ENCODE results near the gene TBC1D26.
"Not testable (repeated sequence)": the region's sequence is repeated elsewhere in the genome, so short reads cannot be mapped to it uniquely, and the experiment has no call there.

Gene TBC1D26

DNA sequence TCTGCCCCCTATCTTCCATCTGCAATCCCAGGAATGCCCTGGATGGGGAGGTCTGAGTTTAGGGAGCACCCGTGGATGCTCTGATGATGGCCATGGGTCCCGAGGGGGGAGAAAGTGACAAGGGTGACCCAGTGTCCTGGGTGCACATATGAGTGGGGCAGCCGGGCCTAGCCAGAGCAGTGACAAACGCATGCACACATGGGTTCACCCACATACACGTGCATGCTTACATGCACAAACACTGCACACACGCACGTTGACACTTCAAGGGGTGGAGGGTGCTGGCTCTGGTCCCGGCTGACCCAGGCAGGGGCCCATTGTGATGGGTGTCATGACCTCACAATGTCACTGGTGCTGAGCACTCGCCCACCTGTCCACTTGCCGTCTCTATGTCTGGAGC is at the start of gene TBC1D26:
TBC1D26 (plus strand) TSS at position 384 of the 400 bp plus-strand sequence. CDS start 3,066 bp downstream, outside the sequence.
- DNase-seq: not testable (repeated sequence)

DNA sequence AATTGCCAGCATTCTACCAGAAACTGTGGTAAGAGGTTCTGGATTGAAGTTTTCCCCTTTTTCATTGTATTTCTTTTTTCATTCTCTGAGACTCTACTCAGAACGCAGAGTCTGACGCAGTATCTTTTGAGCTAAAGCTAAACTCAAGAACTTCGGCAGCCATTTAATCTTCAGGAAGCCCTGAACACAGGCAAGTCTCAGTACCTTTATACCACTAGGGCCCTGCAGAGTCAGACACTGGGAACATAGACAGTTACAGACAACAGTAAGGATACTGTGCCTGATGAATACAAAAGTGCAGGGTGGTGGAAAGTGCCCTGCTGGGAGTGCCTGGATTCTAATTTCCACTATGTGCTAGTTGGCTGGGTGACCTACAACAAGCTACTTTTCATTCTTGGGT is 48.9 kb upstream of the TBC1D26 start:
- not testable (repeated sequence) for DNase-seq

DNA sequence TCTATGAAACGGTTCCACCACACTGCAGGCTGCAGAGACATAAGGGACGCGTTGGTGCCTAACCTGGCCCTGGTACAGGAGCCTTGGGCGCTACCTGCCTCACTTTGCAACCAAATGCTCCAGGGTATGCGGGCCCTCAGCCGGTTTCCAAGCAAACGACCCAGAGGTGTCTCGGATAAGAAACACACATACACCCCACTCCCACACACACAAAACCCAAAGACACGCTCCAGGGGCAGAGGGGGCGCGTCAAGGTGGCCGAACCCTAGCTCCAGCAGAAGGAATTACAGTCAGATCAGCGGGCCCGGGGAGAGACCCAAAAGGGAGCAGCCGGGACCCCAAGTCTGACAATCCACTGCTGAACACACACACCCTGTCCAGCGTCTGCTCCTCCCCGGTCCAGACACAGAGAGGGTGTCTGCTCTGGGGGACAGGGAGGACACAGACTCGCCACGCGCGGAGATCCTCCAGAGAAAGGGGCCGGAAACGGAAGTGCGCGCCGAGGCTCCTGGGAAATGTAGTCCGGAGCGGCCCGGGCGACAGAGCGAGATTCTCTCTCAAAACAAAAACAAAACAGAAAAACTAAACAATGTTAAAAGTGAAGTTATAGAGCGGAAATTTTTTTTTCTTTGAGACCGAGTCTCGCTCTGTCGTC is 48.1 kb upstream of the TBC1D26 start, which contains the start of gene TRIM16:
TRIM16 (minus strand) TSS at position 488 of the 655 bp plus-strand sequence. CDS start 32,702 bp downstream, outside the sequence.
- peak; percentile 83 for DNase-seq

DNA sequence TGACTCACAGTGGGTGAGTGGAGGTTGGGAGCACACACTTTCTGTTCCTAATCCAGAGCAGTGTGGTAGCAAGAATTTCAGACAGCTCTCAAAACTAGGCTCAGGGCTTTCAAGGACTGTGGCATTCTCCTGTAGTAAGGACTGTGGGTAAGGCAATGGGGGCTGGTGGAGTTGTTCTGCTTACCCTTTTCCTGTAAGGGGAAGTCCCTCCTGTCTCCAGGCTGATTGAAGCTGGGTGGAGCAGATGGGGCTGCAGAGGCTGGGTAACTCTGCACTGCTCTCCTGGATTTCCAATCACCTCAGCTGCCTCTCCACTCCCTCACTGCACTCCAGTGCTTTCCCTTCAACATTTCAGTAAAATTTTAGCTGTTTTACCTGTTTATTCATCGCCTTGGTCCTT is 44.6 kb upstream of the TBC1D26 start:
- not testable (repeated sequence) for DNase-seq

DNA sequence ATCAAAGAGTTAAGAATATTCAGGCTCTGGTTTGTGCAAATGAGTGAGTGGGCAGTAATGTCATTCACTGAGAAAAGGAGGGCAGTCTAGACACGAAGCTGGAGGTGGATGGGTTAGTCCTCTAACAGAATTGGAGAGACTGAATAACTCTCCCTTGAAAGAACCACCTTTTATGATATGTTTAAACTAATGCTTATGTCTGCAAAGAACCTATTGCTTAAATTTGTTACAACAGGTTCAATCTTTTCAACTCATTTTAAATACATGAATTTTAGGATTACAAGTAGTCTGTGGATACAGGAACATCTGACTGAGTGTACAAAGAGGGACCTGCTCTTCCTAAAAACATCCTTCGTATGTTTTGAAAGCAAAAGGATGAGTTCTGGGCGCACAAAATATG is 33.1 kb upstream of the TBC1D26 start:
- not testable (repeated sequence) for DNase-seq

DNA sequence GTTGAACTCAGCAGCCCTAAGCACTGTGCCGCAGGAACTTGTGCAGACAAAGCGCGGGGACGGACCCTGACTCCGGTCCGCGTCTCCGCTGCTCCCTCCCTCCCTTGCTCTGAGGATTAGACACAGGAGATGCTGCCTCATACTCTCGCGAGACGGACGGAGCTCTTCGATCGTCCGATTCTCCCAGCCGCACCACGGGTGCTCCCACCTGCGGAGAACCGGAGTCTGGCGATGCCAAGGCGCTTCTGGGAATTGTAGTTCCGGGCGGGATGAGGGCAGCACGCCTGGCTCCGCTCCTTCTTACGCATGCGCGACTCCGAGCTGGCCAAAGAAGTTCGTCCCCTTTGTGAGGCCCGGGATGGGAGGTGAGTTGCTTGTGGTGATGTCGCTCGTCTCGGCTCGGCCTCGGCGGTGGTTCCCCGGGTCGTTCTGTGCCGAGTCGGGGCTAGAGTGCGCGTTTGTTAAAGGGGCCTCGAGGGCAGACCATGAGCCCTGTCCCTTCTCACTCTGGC is 32.6 kb upstream of the TBC1D26 start, which contains the start of gene ZNF286A:
ZNF286A (plus strand) TSS at position 340 of the 512 bp plus-strand sequence. CDS start 578 bp downstream, outside the sequence.
- peak; percentile 97 for DNase-seq

DNA sequence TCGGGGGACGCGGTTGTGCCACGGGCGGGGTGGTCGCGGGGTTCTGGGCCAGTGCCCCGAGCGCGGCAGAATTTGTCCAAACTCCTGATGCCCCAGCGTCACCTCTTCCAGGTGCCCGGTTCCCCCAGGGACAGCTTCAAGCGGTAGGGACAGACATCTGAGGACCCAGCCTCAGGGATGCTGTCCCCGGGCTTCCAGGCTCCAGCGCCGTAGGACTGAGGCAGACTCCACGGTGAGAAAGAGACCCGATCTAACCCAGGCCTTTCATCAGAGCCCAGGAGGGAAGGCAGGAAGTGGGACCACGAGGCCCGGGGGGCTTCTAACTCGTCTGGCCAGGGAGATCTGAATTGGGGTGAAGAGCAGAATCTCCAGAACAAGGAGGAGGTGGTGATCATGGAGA is 32.1 kb upstream of the TBC1D26 start:
- DNase-seq: not testable (repeated sequence)

DNA sequence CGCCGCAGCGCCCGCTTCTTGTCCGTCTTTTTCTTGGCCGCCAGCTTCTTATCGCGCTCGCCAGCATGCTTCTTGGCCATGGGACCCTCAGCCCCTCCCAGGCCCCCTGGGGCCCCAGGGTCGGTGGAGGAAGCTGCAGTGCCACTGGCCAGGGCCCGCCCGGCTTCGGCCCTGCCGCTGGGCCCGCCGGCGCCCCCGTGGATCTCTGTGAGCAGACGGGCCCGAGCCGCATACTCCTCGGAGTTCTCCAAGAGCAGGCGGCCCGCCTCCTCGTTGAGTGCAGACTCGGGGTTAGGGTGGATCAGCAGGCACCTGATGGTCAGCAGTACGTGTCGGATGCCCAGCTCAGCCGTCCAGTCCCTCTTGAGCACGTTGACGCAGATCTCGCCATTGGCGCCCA is 27.8 kb upstream of the TBC1D26 start:
- DNase-seq: not testable (repeated sequence)

DNA sequence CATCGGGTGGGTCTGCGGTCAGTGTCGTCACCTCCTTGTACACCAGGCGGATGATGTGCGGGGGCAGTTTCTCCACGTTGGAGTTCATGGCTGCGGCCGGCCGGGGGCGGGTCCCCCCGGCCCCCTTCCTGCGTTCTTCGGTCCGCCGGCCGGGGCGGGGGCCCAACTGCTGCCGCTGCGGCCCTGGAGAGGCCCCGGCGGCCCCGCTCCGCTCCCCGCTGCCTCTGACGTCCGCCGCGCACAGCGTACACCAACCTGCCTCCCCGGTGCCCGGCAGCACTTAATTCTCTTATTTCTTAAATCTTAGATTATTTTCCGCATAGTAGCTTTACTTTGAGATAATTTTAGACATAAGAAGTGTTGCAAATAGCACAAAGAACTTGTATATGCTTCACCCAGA is 27.3 kb upstream of the TBC1D26 start:
- not testable (repeated sequence) for DNase-seq

DNA sequence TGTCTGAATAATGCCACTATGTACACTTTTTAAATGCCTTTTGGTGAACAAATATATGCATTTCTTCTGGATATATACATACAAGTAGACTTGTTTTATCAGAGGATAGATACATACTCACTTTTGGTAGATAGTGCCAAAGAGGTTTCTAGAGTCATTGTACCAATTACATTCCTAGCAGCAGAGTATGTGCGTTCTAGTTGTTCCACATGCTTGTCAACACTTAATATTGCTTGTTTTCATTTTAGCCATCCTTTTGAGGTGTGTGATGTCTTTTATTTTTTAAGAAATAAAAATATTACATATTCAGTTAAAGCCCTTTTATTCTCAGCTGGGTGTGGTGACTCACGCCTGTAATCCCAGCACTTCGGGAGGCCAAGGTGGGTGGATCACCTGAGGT is 23.2 kb upstream of the TBC1D26 start:
- not testable (repeated sequence) for DNase-seq

DNA sequence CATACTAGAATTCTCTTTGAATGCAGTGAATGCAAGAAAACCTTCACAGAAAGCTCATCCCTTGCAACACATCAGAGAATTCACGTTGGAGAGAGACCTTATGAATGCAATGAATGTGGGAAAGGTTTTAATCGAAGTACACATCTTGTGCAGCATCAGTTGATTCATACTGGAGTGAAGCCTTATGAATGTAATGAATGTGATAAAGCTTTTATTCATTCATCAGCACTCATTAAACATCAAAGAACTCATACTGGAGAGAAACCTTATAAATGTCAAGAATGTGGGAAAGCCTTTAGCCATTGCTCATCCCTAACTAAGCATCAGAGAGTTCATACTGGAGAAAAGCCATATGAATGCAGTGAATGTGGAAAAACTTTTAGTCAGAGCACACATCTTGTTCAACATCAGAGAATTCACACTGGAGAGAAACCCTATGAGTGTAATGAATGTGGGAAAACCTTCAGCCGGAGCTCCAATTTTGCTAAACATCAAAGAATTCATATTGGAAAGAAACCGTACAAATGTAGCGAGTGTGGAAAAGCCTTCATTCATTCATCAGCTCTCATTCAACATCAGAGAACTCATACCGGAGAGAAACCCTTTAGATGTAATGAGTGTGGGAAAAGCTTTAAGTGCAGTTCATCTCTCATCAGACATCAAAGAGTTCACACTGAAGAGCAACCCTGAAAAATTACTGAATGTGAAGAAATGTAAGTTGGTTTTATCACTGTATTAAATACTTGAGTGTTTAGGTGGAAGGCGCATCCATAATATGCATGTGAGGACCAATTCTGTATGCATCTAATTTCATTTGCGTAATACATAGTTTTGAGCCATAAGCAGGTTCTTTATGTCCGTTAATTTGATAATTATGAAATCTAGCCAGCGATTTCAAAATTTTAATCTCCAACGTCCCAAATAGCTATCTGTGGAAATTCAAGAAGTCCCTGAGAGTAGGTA is 15.2 kb upstream of the TBC1D26 start:
- DNase-seq: not testable (repeated sequence)

DNA sequence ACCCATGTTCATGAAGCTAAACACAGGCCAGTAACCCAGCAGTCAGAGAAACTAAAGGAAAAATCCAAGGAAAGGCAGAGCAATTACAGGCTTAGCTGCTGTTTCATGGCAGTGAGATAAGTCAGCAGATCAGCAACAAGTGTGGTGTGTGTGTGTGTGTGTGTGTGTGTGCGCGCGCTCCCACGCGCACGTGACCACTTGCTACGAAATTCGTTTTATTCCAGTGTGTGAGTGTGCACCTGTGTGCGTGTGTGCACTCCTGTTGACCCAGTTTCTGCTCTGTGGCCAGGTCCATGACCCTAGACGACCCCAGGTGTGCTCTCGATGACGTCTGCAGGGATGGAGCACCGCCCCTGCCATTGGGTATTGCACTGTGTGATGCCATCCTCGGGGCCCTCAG is 1.5 kb upstream of the TBC1D26 start:
- DNase-seq: not testable (repeated sequence)

DNA sequence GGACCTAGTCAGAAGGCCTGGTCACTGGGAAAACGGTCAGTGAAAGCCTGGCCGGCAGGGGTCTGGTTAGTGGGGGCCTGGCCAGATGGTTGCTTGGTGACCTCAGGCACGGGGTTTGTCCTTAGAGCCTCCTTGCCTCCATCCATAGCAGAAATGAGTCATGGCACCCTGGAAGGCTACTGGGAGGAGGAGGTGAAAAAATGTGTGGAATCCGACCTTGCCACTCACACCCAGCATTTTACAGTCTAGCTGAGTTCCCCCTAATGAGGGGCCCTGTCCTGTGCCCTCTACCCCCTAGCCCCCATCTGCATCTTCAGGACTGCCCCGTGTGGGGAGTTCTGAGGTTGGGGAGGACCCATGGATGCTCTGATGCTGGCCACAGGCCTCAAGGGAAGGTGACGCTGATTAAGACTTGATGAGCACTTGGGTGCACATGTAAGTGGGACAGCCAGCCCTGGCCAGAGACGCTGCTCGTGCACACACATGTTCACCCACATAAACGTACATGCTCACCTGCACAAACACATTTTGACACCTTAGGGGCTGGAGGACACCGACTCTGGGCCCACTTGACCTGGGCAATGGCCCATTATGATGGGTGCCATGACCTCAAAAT is 1.2 kb downstream of the TBC1D26 start:
- not testable (repeated sequence) for DNase-seq

DNA sequence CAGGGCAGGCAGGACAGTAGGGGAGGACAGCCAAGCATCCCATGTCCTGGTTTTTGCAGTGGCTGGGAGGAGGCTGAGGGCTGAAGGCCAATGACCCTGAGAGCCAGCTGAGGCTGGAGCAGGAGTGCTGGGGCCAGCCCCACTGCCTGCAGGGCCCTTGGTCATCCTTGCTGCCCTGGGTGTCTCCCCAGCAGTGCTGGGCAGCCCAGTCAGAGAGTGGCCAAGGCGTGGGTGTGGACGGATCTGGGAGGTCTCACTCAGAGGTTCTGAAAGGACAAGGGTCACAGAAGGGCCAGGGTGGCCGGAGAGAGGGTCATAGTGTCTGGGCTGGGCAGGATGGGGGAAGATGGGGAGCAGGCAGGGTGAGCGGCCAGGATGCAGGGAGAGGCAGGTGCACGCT is 4.5 kb downstream of the TBC1D26 start:
- not testable (repeated sequence) for DNase-seq

DNA sequence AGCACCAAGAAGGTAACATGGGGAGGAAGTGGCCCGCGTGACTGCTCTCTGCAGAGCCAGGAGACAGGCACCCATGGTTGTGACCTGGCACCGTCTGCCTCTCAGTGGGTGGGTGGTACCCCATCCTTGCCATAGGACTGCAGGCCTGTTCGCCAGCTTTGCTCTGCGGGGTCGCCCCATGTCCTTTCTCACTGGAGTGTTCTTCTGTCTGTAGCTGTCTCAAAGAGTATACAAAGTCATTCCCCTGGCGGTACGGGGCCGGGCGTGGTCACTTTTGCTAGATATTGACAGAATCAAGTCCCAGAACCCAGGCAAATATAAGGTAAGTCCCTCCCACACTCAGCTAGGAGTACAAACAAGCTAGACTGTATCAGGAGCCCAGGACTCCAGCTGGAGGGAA is 6.0 kb downstream of the TBC1D26 start:
- DNase-seq: no peak

DNA sequence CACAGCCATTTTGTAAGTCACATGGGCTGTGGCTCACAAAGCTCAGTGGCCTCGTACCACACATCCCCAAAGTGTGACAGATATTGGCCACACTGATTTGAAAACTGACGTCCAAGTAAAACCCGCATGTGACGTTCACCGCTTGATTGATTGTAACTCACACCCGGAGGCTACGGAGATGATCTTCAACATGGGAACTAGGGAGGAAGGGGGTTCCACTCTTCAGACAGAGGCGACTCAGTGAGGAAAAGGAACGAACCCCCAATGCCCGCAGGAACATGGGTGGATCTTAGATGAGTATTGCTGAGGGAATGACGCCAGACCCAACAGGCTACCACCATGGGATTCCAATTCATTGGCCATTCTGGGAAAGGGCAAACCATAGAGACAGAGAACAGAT is 7.2 kb downstream of the TBC1D26 start:
- DNase-seq: not testable (repeated sequence)

DNA sequence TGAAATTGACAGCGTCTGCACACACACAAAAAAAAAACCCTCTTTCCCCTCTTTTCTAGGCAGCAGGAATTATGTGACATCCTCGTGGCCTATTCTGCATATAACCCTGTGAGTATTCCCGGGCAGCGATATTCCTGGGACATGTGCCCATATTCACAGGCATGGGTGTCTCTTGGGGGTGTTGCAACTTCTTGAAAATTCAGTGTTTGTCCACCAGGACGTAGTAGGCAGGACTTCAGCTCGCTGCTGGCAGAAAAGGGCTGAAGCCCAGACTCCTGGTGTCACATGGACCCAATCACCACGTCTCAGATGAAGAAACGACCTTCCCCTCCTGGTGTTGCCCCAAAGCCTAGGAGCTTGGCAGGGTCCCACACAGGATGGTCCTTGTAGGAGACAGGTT is 8.0 kb downstream of the TBC1D26 start:
- not testable (repeated sequence) for DNase-seq

DNA sequence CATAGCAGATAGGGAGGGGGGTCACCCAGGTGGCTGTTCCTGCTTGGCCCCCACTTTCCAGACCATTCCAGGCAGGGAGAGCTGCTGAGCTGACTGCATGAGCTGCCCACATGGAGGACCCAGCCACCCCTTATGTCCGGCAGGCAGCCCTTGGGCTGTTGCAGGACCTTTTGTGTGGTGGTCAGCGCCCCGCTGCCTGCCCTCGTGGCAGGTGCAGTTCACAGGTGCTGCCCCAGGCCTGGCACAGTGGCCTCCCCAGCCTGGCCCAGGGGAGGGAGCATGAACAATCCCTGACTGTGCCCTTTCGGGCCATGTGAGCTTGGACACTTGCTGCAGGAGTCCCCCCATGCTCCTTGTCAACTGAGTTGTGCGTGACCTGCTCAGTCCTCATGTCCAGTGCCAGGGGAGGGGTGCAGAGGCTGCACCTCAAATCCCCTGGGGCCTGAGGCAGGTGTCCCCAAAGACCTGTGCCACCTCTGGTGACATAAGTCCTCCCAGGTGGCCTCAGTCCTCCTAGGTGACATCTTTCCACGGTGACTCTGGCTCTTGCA is 8.6 kb downstream of the TBC1D26 start:
- DNase-seq: no peak

DNA sequence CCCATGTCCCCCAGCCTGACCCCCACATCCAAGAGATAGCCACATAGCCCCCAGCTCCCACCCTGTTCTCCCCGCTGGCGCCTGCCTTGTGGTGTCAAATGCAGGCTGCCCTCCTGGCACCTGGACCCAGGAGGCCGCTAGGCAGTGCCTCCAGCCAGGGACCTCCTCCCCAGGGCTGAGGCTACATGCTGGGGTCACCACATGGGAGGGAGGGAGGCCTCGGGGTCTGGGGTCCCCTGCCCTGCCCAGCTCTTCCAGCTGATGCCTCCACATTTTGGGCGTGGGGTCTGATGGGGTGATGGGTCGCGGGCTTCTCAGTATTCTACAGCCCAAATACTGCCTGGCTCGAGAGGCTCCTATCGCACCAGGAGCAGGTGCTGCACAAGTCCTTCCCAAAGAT is 9.5 kb downstream of the TBC1D26 start:
- no peak for DNase-seq

DNA sequence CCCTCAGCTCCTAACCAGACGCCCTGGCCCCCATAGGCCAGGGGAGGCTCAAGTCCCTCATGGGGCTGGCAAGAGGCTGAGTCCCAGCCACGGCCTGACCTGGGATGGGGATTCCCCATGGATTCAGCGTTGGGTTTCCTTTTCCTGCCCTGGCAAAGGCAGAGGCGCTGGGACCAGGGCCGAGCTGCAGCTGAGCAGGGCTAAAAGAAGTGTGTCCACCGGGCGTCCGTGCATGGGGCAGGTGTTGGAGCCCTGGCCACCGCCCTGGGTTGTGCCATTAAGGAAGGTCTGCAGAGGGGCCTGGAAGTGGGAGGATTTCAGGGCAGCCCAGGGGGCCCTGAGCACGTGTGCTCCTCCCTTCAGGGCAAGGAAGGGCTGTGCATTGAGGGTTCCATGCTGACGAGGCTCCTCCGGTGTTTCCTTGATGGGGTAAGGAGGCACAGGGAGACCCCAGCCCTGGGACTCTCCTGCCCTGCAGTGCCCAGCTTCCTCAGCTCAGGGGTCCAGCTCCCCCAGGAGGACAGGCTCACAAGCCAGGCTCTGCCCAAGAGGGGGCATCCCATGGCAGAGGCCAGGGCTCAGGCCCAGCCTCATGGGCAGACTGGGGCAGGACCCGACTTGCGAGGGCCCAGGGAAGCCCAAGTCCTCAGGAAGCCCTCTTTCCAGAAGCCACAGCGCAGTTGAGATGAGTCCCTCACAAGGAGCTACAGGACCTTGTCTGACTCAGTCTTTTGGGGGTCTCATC is 10.1 kb downstream of the TBC1D26 start:
- DNase-seq: no peak

DNA sequence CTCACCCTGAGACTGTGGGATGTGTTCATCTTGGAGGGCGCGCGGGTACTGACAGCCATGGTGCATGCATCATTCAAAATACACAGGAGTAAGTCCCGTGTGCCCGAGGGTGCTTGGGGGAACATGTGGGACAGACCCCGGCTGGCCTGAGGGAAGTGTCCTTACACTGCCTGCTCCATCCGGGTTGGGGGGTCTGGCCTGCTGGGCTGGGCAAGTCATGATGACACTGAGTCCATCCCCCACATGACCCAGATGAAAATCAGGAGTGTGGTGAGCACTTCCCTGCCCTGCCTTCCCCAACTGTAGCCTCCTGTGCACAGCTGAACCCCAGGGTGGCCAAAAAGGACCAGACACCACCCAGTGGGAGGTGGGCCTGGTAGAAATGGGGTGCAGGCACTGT is 10.8 kb downstream of the TBC1D26 start:
- no peak for DNase-seq
